ENCODE results near the gene RBMS2. TPM values are rescaled to one million over a fixed set of nuclear protein-coding genes. Genes with fewer than 3 reads are reported as not detected.
"Not testable (repeated sequence)": the region's sequence is repeated elsewhere in the genome, so short reads cannot be mapped to it uniquely, and the experiment has no call there.

The RBMS2 gene
- polyA plus RNA-seq (ENCODE audit: insufficient read length) = 15.3 TPM

- DNase-seq (ENCODE audit: low read depth) = peak; percentile 84
Observed at GRCh38 chr12:56521590-56522371, at the start of gene RBMS2. RBMS2 (plus strand) TSS chr12:56521820; CDS start chr12:56522024, 204 bp downstream.

- DNase-seq (ENCODE audit: low read depth) = no peak
Observed at GRCh38 chr12:56474389-56474788, 47.2 kb upstream of the RBMS2 start.

- no peak for DNase-seq (ENCODE audit: low read depth)
Observed at GRCh38 chr12:56476143-56476542, 45.5 kb upstream of the RBMS2 start.

GRCh38 chr12:56476972-56477432 lies 44.6 kb upstream of the RBMS2 start:
- no peak for DNase-seq (ENCODE audit: low read depth)

GRCh38 chr12:56477521-56478225 lies 43.9 kb upstream of the RBMS2 start:
- DNase-seq (ENCODE audit: low read depth) = no peak

- no peak for DNase-seq (ENCODE audit: low read depth)
Observed at GRCh38 chr12:56479625-56480024, 42.0 kb upstream of the RBMS2 start.

- no peak for DNase-seq (ENCODE audit: low read depth)
Observed at GRCh38 chr12:56484566-56484965, 37.1 kb upstream of the RBMS2 start.

GRCh38 chr12:56486694-56487093 lies 34.9 kb upstream of the RBMS2 start:
- no peak for DNase-seq (ENCODE audit: low read depth)

- DNase-seq (ENCODE audit: low read depth) = no peak
Observed at GRCh38 chr12:56487448-56488040, 34.1 kb upstream of the RBMS2 start.

- peak; percentile 47 for DNase-seq (ENCODE audit: low read depth)
Observed at GRCh38 chr12:56488041-56488955, 33.3 kb upstream of the RBMS2 start, which contains the start of gene GLS2. GLS2 (minus strand) TSS chr12:56488161; CDS start chr12:56488118, 43 bp downstream.

GRCh38 chr12:56490360-56490759 lies 31.3 kb upstream of the RBMS2 start:
- DNase-seq (ENCODE audit: low read depth) = no peak

- not testable (repeated sequence) for DNase-seq (ENCODE audit: low read depth)
Observed at GRCh38 chr12:56493409-56494105, 28.1 kb upstream of the RBMS2 start.

- not testable (repeated sequence) for DNase-seq (ENCODE audit: low read depth)
Observed at GRCh38 chr12:56494106-56494415, 27.6 kb upstream of the RBMS2 start.

- DNase-seq (ENCODE audit: low read depth) = not testable (repeated sequence)
Observed at GRCh38 chr12:56494481-56494880, 27.1 kb upstream of the RBMS2 start.

- DNase-seq (ENCODE audit: low read depth) = not testable (repeated sequence)
Observed at GRCh38 chr12:56496704-56497103, 24.9 kb upstream of the RBMS2 start.

GRCh38 chr12:56498126-56498902 lies 23.3 kb upstream of the RBMS2 start:
- DNase-seq (ENCODE audit: low read depth) = not testable (repeated sequence)

- not testable (repeated sequence) for DNase-seq (ENCODE audit: low read depth)
Observed at GRCh38 chr12:56499452-56499851, 22.2 kb upstream of the RBMS2 start.

- not testable (repeated sequence) for DNase-seq (ENCODE audit: low read depth)
Observed at GRCh38 chr12:56499879-56500278, 21.7 kb upstream of the RBMS2 start.

GRCh38 chr12:56510786-56511185 lies 10.8 kb upstream of the RBMS2 start:
- no peak for DNase-seq (ENCODE audit: low read depth)

GRCh38 chr12:56514014-56514318 lies 7.7 kb upstream of the RBMS2 start:
- not testable (repeated sequence) for DNase-seq (ENCODE audit: low read depth)

Measured in forelimb muscle (tissue), 1 donor.